Stimulated activated CD4-positive, alpha-beta T cell treated with anti-CD3 and anti-CD28 coated beads, Interleukin-15, amount 100 ng/mL, for 48 hours (primary cell): Measurements from ENCODE around the gene NUDT5.
A peak's percentile ranks its signal among the peaks of the same experiment; 100 is the strongest.
"Not testable (repeated sequence)": the region's sequence is repeated elsewhere in the genome, so short reads cannot be mapped to it uniquely, and the experiment has no call there.

Experiments used
- DNase-seq, 2 donors: peaks; one replicate each; pipeline ENCODE4 v3.0.0-alpha.2; 2020; ENCODE audit warnings: low read depth in 2 of 2

The NUDT5 gene

GRCh38 chr10:12195603-12196506 is at the start of gene NUDT5, which contains the start of gene CDC123:
Gene NUDT5 (minus strand): TSS chr10:12195891. CDS start chr10:12186291, 9,600 bp downstream.
Gene CDC123 (plus strand): TSS chr10:12196188. CDS start chr10:12196246, 58 bp downstream.
- DNase-seq = peak; percentile 75 to 82

GRCh38 chr10:12243864-12244620 is 48.4 kb upstream of the NUDT5 start:
- DNase-seq = no peak

GRCh38 chr10:12241810-12242529 is 46.3 kb upstream of the NUDT5 start:
- peak; percentile 36 to 53 for DNase-seq

- DNase-seq = no peak
These were observed 43.1 kb upstream of the NUDT5 start for GRCh38 chr10:12238821-12239220.

DNA sequence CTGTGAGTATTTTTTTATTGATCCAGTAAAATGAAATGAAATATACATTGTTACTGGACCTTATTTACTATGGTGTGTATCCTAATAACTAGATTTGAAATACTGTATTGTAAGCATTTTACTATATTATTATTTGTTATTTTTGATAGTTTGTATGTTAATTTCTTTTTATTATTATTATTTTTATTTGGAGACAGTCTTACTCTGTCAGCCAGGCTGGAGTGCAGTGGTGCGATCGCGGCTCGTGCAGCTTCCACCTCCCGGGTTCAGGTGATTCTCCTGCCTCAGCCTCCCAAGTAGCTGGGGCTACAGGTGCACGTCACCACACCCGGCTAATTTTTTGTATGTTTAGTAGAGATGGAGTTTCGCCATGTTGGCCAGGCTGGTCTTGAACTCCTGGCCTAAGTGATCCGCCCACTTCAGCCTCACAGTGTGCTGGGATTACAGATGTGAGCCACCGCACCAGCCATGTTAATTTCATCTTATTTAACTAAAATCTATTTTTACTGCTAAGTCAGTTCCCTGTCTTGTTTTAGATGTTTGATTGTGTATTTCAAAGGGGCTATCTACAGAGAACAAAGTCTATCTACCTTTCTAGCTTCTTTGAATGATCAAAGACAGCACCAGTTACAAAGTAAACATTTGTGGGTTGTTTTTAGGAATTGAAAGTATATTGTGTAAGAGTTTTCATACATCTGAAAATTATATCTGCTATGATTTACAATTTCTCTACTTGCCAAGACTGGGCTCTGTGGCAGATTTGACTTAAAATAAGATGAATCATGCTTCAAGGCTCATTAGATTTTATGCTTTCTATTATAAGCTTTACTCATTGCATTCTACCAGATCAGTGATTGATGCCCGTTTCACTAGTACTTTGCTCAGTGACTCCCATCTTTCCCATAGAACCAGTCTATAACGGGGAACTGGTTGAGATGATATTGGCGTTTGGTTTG is 41.9 kb upstream of the NUDT5 start:
- no peak for DNase-seq

DNA sequence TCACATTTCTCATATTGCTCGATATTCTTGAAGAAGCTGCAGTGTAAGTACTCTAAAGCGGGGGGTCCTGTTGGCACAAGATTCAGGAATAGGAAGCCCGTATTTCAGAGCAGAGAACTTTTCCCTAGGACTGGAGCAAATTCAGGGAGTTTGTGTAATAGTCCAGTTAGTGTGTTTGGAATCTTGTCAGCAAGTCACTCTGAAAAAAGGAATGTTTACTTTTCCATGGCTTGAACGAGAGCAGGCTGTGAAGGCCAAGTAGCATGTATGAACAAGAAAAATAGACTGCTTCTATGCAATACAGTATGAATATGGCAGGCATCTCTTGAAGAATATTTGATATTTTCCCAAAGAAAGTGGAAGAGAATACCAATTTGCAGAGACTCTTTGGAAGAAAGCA is 40.1 kb upstream of the NUDT5 start:
- no peak for DNase-seq

DNA sequence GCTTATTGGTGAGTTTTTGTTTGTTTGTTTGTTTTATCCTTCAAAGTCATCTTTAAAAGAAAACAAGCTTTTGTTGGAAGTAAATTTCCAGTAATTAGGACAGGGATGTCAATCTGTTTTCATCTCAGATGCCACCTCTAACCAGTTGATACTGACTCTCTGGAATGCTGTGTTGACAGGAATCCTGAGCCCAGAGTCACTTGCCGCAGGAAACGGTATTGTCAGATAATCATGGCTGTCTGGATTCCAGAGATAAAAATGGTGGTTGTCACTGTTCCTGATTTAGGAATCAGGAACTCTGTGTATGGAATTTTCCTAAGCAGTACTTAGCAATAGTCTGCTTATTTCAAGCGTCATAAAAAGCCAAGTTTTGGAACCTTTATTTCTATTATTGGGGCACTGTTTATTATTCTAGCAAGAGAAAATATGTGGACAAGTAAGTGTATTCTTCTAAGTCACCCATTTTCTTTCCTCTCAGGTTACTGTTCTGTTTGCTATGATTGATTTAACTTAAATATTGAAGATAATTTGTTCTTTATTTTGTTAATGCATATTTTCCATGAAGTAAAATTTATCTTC is 39.5 kb upstream of the NUDT5 start:
- no peak for DNase-seq

DNA sequence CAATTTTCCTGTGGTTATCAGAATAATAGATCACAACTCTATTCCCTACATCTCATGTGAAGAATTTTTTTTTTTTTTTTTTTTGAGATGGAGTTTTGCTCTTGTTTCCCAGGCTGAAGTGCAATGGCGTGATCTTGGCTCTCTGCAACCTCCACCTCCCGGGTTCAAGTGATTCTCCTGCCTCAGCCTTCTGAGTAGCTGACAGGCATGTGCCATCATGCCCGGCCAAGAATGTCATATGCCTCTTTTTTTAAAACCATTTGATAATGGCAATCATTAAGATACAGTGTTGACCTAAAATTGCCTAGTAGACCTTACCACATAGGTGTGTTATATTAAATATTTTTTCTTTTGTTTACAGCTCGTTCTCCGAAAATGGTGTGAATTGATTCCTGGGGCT is 39.0 kb upstream of the NUDT5 start:
- not testable (repeated sequence) for DNase-seq

DNA sequence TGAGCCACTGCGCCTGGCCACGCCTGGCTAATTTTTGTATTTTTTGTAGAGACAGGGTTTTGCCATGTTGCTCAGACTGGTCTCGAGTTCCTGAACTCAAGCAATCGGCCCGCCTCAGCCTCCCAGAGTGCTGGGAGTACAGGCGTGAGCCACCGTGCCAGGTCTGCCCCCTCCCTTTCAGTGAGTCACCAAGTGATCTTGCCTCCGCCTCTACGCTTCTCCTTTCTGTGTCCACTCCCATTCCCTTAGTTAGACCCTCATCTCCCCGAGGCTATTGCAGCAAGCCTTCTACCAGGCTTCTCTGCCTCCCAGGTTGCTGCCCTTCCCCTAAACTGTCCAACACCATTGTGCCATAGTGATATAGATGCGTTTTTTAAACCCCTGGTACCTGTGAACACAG is 33.2 kb upstream of the NUDT5 start:
- DNase-seq = no peak

- not testable (repeated sequence) for DNase-seq
These were observed 30.7 kb upstream of the NUDT5 start for GRCh38 chr10:12226438-12226837.

DNA sequence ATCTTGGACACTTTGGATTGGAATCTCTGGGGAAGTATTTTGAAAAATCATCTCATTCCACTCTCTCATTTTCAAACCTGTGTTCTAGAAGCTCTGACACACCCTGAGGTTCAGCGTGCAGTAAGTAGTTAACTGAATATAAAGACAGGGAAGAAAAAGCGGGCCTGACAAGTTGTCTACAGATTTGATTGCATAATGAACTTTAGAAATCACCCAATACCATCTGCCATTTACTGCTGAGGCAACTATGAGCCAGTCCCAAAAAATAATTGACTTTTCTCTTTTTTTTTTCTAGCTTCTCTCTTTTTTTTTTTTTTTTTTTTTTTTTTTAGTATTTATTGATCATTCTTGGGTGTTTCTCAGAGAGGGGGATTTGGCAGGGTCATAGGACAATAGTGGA is 29.8 kb upstream of the NUDT5 start:
- DNase-seq = no peak

- no peak for DNase-seq
These were observed 25.9 kb upstream of the NUDT5 start for GRCh38 chr10:12221323-12222298.

GRCh38 chr10:12218991-12219390 is 23.3 kb upstream of the NUDT5 start:
- no peak for DNase-seq

GRCh38 chr10:12214763-12215218 is 19.1 kb upstream of the NUDT5 start:
- peak in 1 of 2 donors; percentile 24 for DNase-seq

DNA sequence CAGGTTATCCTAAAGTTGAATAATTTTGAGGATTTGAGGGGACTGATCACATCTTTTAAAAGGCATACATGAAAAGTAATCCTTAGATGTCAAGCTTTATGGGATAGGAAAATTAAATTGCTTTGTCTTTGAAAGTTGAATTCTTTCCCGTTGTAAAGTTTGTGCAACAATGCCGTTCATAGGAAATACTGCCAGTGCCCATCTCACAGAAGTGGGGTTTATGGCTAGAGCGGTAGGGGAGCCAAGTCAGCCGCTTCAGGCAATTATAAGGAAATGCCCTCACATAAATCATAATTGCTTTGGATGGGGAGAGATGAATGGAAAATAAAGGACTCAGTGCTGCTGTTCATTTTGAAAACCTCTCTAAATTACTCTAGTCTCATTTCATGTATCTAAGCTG is 18.4 kb upstream of the NUDT5 start:
- no peak for DNase-seq

- no peak for DNase-seq
These were observed 17.9 kb upstream of the NUDT5 start for GRCh38 chr10:12213621-12214020.

GRCh38 chr10:12212454-12212853 is 16.8 kb upstream of the NUDT5 start:
- DNase-seq = no peak

DNA sequence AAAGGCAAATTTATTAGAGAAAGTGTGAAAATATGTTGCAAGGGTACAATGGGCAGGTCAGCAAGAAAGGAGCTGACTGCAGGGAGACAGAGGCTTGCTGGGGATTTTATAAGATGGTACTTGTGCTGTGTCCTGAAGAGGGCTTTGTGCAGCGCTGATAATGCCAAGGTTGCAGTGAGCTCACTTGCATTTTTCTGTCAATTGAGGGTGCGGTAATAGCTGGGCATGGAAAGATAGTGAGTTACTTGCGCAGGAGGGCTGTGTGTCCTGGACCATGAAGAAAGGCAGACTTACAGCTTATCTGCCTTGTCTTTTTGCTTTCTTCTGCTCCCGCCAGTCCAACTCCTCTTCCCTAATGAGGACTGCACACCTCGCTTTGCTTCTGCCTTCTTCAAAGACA is 12.8 kb upstream of the NUDT5 start:
- no peak for DNase-seq

DNA sequence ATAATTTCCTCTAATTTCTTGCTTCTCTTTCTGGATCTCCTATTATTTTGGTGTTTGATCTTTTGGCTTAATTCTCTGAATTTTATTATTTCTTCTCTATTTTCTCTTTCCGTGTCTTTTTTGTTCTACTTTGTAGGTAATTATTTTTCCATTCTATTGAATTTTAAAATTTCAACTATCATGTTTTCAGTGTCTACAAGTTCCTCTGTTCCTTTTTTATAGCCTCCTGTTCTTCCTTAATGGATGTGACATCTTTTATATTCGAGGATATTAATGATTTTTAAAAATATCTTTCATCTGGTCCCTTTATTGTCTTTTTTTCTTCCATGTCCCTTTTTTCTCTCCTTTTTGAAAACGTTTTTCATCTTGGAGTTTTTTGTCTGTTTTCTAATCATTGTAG is 11.4 kb upstream of the NUDT5 start:
- DNase-seq = no peak
